Mucosa of rectum (tissue), 2 donors: ENCODE results near the gene ADGRA3.

ENCODE experiments used
- H3K27ac ChIP-seq, 2 donors: one replicate each; pipeline ENCODE4 v1.7.0; 2013; ENCODE audit warnings: inconsistent platforms in 2 of 2, low read depth in 2 of 2, low read length in 2 of 2
- H3K27me3 ChIP-seq, 2 donors: one replicate each; pipeline ENCODE4 v1.7.0; 2013; ENCODE audit warnings: low read length in 2 of 2; ENCODE audit not compliant: control insufficient read depth in 2 of 2, insufficient read depth in 2 of 2
- H3K36me3 ChIP-seq, 2 donors: one replicate each; pipeline ENCODE4 v1.7.0; 2013; ENCODE audit warnings: low read length in 2 of 2; ENCODE audit not compliant: control insufficient read depth in 2 of 2, insufficient read depth in 2 of 2
- H3K4me1 ChIP-seq, 2 donors: one replicate each; pipeline ENCODE4 v1.7.0; 2013; ENCODE audit warnings: low read length in 2 of 2, mild to moderate bottlenecking in 1 of 2; ENCODE audit not compliant: control insufficient read depth in 2 of 2, insufficient read depth in 2 of 2
- H3K4me3 ChIP-seq, 2 donors: one replicate each; pipeline ENCODE4 v1.7.0; 2013; ENCODE audit warnings: low read length in 2 of 2
- H3K9ac ChIP-seq, 2 donors: one replicate each; pipeline ENCODE4 v1.7.0; 2013; ENCODE audit warnings: low read length in 2 of 2, low read depth in 1 of 2, mild to moderate bottlenecking in 1 of 2
- H3K9me3 ChIP-seq, 2 donors: one replicate each; pipeline ENCODE4 v1.7.0; 2013; ENCODE audit warnings: low read length in 2 of 2; ENCODE audit not compliant: control insufficient read depth in 2 of 2
- donor health status: healthy.
- donor health status: Normal muscosa, but diverticular disease.

Gene ADGRA3

GRCh38 chr4:22515888-22516541 lies at the start of gene ADGRA3:
TSS of gene ADGRA3 (minus strand) at chr4:22516066. CDS start at chr4:22515784, 282 bp downstream.
- no peaks in the 10 kb centered on the region for H3K9me3 ChIP-seq
- H3K4me1 ChIP-seq: peaks cover 3 to 20% of the 10 kb centered on the region in 2 donors
- H3K27me3 ChIP-seq: no peaks in the 10 kb centered on the region
- H3K36me3 ChIP-seq: no peaks in the 10 kb centered on the region
- H3K4me3 ChIP-seq: peak within 1 kb of the TSS; percentile 70 to 89
- peak within 1 kb of the TSS; percentile 63 to 72 for H3K9ac ChIP-seq
- H3K27ac ChIP-seq: peak within 1 kb of the TSS; percentile 80 to 84

- Histone ChIP-seq H3K4me1 (peaks cover 10 to 24% of the 10 kb centered on the region in 2 donors), H3K36me3 (no peaks in the 10 kb centered on the region), H3K9me3 (no peaks in the 10 kb centered on the region), H3K27ac (peak overlapping the region; percentile 70 to 76), H3K9ac (no peak overlapping the region), H3K27me3 (no peaks in the 10 kb centered on the region), H3K4me3 (peak overlapping the region in 1 of 2 donors; percentile 7)
These were observed 40.6 kb upstream of the ADGRA3 start for GRCh38 chr4:22556495-22556894.

GRCh38 chr4:22554670-22555069 lies 38.8 kb upstream of the ADGRA3 start:
- no peak overlapping the region for H3K27ac ChIP-seq
- H3K4me1 ChIP-seq: peaks cover 10 to 24% of the 10 kb centered on the region in 2 donors
- no peaks in the 10 kb centered on the region for H3K36me3 ChIP-seq
- H3K9ac ChIP-seq: no peak overlapping the region
- no peaks in the 10 kb centered on the region for H3K27me3 ChIP-seq
- H3K9me3 ChIP-seq: no peaks in the 10 kb centered on the region
- no peak overlapping the region for H3K4me3 ChIP-seq

- Histone ChIP-seq H3K27ac (no peak overlapping the region), H3K27me3 (no peaks in the 10 kb centered on the region), H3K9ac (peak overlapping the region in 1 of 2 donors; percentile 16), H3K4me1 (peaks cover 10 to 24% of the 10 kb centered on the region in 2 donors), H3K4me3 (no peak overlapping the region), H3K9me3 (no peaks in the 10 kb centered on the region), H3K36me3 (no peaks in the 10 kb centered on the region)
These were observed 37.7 kb upstream of the ADGRA3 start for GRCh38 chr4:22553560-22553959.

GRCh38 chr4:22552812-22553211 lies 36.9 kb upstream of the ADGRA3 start:
- Histone ChIP-seq H3K27me3 (no peaks in the 10 kb centered on the region), H3K27ac (no peak overlapping the region), H3K36me3 (no peaks in the 10 kb centered on the region), H3K9ac (no peak overlapping the region), H3K4me3 (no peak overlapping the region), H3K9me3 (no peaks in the 10 kb centered on the region), H3K4me1 (peaks cover 10 to 24% of the 10 kb centered on the region in 2 donors)

- H3K27ac ChIP-seq: no peak overlapping the region
- H3K27me3 ChIP-seq: no peaks in the 10 kb centered on the region
- H3K4me1 ChIP-seq: peaks cover 4 to 15% of the 10 kb centered on the region in 2 donors
- H3K36me3 ChIP-seq: no peaks in the 10 kb centered on the region
- H3K4me3 ChIP-seq: no peak overlapping the region
- no peaks in the 10 kb centered on the region for H3K9me3 ChIP-seq
- H3K9ac ChIP-seq: no peak overlapping the region
These were observed 35.7 kb upstream of the ADGRA3 start for GRCh38 chr4:22551550-22551949.

- H3K9ac ChIP-seq: no peak overlapping the region
- H3K4me1 ChIP-seq: no peaks in the 10 kb centered on the region
- no peaks in the 10 kb centered on the region for H3K27me3 ChIP-seq
- H3K27ac ChIP-seq: no peak overlapping the region
- peaks cover 0 to 4% of the 10 kb centered on the region in 2 donors for H3K9me3 ChIP-seq
- no peaks in the 10 kb centered on the region for H3K36me3 ChIP-seq
- H3K4me3 ChIP-seq: no peak overlapping the region
These were observed 30.4 kb upstream of the ADGRA3 start for GRCh38 chr4:22546299-22546698.

GRCh38 chr4:22539251-22539650 lies 23.4 kb upstream of the ADGRA3 start:
- no peak overlapping the region for H3K4me3 ChIP-seq
- H3K9ac ChIP-seq: no peak overlapping the region
- H3K36me3 ChIP-seq: no peaks in the 10 kb centered on the region
- H3K27ac ChIP-seq: no peak overlapping the region
- H3K4me1 ChIP-seq: no peaks in the 10 kb centered on the region
- H3K9me3 ChIP-seq: peaks cover 0 to 7% of the 10 kb centered on the region in 2 donors
- H3K27me3 ChIP-seq: no peaks in the 10 kb centered on the region

- H3K27me3 ChIP-seq: no peaks in the 10 kb centered on the region
- H3K4me1 ChIP-seq: no peaks in the 10 kb centered on the region
- no peak overlapping the region for H3K9ac ChIP-seq
- peaks cover 0 to 7% of the 10 kb centered on the region in 2 donors for H3K9me3 ChIP-seq
- no peak overlapping the region for H3K27ac ChIP-seq
- no peak overlapping the region for H3K4me3 ChIP-seq
- H3K36me3 ChIP-seq: no peaks in the 10 kb centered on the region
These were observed 22.0 kb upstream of the ADGRA3 start for GRCh38 chr4:22537864-22538263.

- Histone ChIP-seq H3K9ac (no peak overlapping the region), H3K27me3 (no peaks in the 10 kb centered on the region), H3K36me3 (no peaks in the 10 kb centered on the region), H3K4me1 (no peaks in the 10 kb centered on the region), H3K4me3 (no peak overlapping the region), H3K27ac (no peak overlapping the region), H3K9me3 (peaks cover 0 to 7% of the 10 kb centered on the region in 2 donors)
These were observed 18.5 kb upstream of the ADGRA3 start for GRCh38 chr4:22534374-22534773.
